ENCODE results near the gene DCAKD. TPM values are rescaled to one million over a fixed set of nuclear protein-coding genes. Genes with fewer than 3 reads are reported as not detected.

Gene DCAKD
- total RNA-seq, 2 donors from 2014 or later, result 91.1 to 111 TPM

DNA sequence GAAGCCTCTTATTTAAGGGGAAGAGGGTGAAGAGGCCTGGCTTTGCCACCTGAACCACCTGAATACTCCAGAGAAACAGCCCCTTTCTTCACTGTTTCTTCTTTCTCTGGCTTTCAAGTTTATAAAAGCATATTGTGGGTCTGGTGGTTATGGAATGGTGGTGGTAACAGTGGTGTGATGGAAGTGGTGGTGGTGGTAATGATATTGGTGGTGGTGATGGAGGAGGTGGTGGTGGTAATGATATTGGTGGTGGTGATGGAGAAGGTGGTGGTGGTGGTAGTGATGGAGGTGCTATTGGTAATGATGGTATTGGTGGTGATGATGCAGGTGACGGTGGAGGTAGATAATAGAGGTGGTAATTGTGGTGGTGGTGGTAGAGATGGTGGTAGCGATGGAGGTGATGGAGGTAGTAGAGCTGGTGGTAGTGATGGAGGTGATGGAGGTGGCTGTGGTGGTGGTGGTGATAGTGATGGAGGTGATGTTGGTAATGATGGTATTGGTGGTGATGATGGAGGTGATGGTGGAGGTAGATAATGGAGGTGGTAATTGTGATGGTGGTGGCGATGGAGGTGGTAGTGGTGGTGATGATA is 69.2 kb downstream of the DCAKD start:
- intact Hi-C loops (cut with DNase I), result no loop called here
- DNase-seq (ENCODE audit: low spot score), result no peak
- TF ChIP-seq POLR2A (IDR thresholded peaks at IDR 0.05) (no peak), POLR2AphosphoS5 (IDR thresholded peaks at IDR 0.05) (no peak)
- TF ChIP-seq, protein P1, sequence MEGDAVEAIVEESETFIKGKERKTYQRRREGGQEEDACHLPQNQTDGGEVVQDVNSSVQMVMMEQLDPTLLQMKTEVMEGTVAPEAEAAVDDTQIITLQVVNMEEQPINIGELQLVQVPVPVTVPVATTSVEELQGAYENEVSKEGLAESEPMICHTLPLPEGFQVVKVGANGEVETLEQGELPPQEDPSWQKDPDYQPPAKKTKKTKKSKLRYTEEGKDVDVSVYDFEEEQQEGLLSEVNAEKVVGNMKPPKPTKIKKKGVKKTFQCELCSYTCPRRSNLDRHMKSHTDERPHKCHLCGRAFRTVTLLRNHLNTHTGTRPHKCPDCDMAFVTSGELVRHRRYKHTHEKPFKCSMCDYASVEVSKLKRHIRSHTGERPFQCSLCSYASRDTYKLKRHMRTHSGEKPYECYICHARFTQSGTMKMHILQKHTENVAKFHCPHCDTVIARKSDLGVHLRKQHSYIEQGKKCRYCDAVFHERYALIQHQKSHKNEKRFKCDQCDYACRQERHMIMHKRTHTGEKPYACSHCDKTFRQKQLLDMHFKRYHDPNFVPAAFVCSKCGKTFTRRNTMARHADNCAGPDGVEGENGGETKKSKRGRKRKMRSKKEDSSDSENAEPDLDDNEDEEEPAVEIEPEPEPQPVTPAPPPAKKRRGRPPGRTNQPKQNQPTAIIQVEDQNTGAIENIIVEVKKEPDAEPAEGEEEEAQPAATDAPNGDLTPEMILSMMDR (IDR thresholded peaks at IDR 0.05), result no peak
- no peaks in the 10 kb centered on the region for H3K4me1 ChIP-seq (replicated peaks)
- H3K4me3 ChIP-seq, result no peak overlapping the region
- 96% methylated on average over 3 of the region's 3 CpGs for WGBS
- no peaks in the 10 kb centered on the region for H3K9me3 ChIP-seq
- H3K36me3 ChIP-seq, result no peaks in the 10 kb centered on the region
- H3K27ac ChIP-seq, result peak overlapping the region in 1 of 2 donors; percentile 30
- H3K27me3 ChIP-seq (replicated peaks; ENCODE audit: insufficient read depth), result no peaks in the 10 kb centered on the region

DNA sequence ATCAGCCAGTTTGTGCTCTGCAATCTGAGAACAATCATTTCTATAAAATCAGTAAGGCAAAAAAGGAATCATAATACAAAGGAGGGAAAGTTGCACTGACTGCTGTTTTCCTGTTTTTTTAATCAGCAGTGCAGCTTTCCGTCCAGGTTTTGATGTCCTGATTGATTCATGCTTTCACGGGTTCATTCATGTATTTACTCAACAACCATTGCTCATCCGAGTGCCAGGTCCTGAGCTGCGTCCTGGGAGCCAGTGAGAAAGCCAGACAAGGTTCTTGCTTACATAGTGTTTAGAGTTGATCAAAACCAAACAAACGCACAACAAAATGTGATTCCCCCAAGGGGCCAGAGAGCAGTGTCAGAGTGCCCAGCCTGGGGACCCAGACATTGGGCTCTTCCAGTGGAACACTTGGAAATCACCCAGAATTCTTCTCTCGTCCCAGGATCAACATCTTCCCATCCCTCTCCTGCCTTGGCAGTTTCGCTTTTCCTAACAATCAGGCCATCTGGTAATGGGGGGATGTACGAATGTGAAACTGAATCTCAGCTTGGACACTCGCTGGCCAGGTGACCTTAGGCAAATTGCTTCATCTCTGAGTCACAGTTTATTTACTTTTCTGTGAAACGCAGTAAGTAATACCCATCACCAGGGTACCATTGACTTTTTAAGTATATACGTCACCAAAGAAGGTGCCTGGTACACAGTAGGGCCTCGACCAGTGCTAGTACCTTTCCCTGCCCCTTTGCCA is 70.0 kb downstream of the DCAKD start:
- H3K27me3 ChIP-seq (replicated peaks; ENCODE audit: insufficient read depth), result no peaks in the 10 kb centered on the region
- TF ChIP-seq POLR2AphosphoS5 (IDR thresholded peaks at IDR 0.05) (peak; percentile 16), POLR2A (IDR thresholded peaks at IDR 0.05) (no peak)
- intact Hi-C loops (cut with DNase I), result loop anchor here (2.0 kb wide), 1 partner anchor 37 kb away; no protein-coding TSS in a partner anchor
- 24% methylated on average over 12 of the region's 12 CpGs for WGBS
- H3K9me3 ChIP-seq, result no peaks in the 10 kb centered on the region
- no peaks in the 10 kb centered on the region for H3K4me1 ChIP-seq (replicated peaks)
- H3K4me3 ChIP-seq, result no peak overlapping the region
- peak overlapping the region; percentile 2 to 35 for H3K27ac ChIP-seq
- H3K36me3 ChIP-seq, result no peaks in the 10 kb centered on the region
- DNase-seq (ENCODE audit: low spot score), result no peak

GRCh38 chr17:44979426-44979995 is 71.9 kb downstream of the DCAKD start:
- H3K27ac ChIP-seq, result peak overlapping the region; percentile 33 to 56

DNA sequence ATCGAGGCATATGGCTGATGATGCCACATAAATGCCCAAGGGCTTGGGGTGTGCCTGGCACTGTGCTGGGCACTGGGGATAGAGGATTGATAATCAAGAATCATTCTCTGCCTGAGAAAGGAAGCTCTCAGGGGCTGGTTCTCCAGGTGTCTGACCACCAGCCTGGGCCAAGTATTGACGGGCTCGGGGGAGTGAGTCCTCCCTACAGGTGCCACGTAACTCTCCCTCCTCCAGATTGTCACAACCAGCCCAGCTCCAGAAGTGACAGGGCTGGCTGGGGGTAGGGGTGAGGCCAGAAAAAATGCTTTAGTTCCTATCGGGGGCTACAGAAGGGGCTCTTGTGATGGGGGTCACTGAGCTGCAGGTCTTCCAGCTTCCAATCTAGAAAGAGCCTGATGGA is 72.6 kb downstream of the DCAKD start:
- H3K4me1 ChIP-seq (replicated peaks), result no peaks in the 10 kb centered on the region
- intact Hi-C loops (cut with DNase I), result no loop called here

More at GRCh38 chr17:44979426-44979995, 71.9 kb downstream of the DCAKD start:
- TF ChIP-seq POLR2AphosphoS5 (IDR thresholded peaks at IDR 0.05) (peak; percentile 53), POLR2A (IDR thresholded peaks at IDR 0.05) (no peak)
- Histone ChIP-seq H3K4me1 (replicated peaks) (no peaks in the 10 kb centered on the region), H3K27me3 (replicated peaks; ENCODE audit: insufficient read depth) (no peaks in the 10 kb centered on the region), H3K9me3 (no peaks in the 10 kb centered on the region), H3K36me3 (no peaks in the 10 kb centered on the region), H3K4me3 (no peak overlapping the region)
- intact Hi-C loops (cut with DNase I), result no loop called here
- DNase-seq (ENCODE audit: low spot score), result no peak
- 40% methylated on average over 9 of the region's 9 CpGs for WGBS

DNA sequence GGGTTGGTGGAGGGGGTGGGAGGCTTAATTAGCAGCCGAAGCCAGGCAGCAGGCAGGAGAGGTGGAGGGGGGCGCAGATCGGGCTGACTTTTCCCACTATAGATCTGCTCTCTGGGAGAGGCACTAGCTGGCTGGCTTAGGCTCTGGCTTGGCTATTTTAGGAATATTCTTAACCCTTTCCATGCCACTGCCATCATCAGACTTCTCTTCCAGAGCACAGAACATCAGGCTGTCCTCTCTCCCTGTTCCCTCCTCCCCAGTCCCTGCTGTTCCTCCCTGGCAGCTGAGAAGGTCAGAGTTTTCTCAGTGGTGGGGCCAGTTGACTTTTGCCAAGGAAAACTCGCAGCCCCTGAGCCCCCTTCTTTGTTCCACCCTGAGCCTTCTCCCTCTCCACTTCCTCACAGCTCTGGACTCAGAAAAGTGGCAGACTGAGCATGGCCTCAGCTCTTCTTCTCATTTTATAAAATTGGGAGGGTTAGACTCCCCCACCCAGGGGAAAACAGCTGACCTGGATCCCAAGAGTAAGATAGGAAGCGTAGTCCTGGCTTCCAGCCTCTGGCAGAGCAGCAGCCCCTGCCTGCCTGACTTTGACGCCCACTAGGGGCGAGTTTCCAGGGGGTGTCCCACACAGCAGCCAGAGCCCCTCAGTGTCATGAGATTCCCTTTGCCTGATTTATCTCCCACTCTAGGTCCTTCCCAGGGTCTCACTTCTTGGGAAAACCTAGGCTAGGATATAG is 73.5 kb downstream of the DCAKD start:
- Histone ChIP-seq H3K27ac (peak overlapping the region; percentile 36 to 53), H3K9me3 (no peaks in the 10 kb centered on the region), H3K4me1 (replicated peaks) (no peaks in the 10 kb centered on the region), H3K36me3 (no peaks in the 10 kb centered on the region), H3K27me3 (replicated peaks; ENCODE audit: insufficient read depth) (no peaks in the 10 kb centered on the region), H3K4me3 (no peak overlapping the region)
- TF ChIP-seq, protein P1 (IDR thresholded peaks at IDR 0.05), result no peak
- TF ChIP-seq POLR2A (IDR thresholded peaks at IDR 0.05), result no peak
- no peak for TF ChIP-seq POLR2AphosphoS5 (IDR thresholded peaks at IDR 0.05)
- DNase-seq (ENCODE audit: low spot score), result no peak
- intact Hi-C loops (cut with DNase I), result no loop called here
- WGBS, result 53% methylated on average over 7 of the region's 7 CpGs

More for the DNA sequence above, 72.6 kb downstream of the DCAKD start:
- Histone ChIP-seq H3K9me3 (no peaks in the 10 kb centered on the region), H3K27ac (peak overlapping the region in 1 of 2 donors; percentile 33), H3K36me3 (no peaks in the 10 kb centered on the region), H3K4me3 (no peak overlapping the region), H3K27me3 (replicated peaks; ENCODE audit: insufficient read depth) (no peaks in the 10 kb centered on the region)
- DNase-seq (ENCODE audit: low spot score), result no peak
- WGBS, result 90% methylated on average over 5 of the region's 5 CpGs
- TF ChIP-seq POLR2AphosphoS5 (IDR thresholded peaks at IDR 0.05) (no peak), POLR2A (IDR thresholded peaks at IDR 0.05) (no peak)
- TF ChIP-seq, protein P1 (IDR thresholded peaks at IDR 0.05), result no peak
